Activated naive CD8-positive, alpha-beta T cell treated with anti-CD3 and anti-CD28 coated beads, Interleukin-2, amount 50 U/mL, for 24 hours (primary cell): ENCODE data around the gene C22orf39.
"Not testable (repeated sequence)": the region's sequence is repeated elsewhere in the genome, so short reads cannot be mapped to it uniquely, and the experiment has no call there.

ENCODE experiments used
- ATAC-seq: fragments of 150-1000 bp; cut with Tn5 transposase; one replicate; pipeline ENCODE4 v1.10.0; 2021
- DNase-seq: peaks from one replicate; pipeline ENCODE4 v3.0.0; 2021
- H3K27ac Mint-ChIP-seq: one replicate; pipeline ENCODE4 v1.8.0; 2021; ENCODE audit warnings: mild to moderate bottlenecking, mixed read lengths
- H3K27me3 Mint-ChIP-seq: one replicate; pipeline ENCODE4 v1.8.0; 2021; ENCODE audit warnings: mixed read lengths
- H3K36me3 Mint-ChIP-seq: one replicate; pipeline ENCODE4 v1.8.0; 2021; ENCODE audit warnings: low read depth, mixed read lengths
- H3K4me1 Mint-ChIP-seq: one replicate; pipeline ENCODE4 v1.8.0; 2021; ENCODE audit warnings: mixed read lengths
- H3K4me3 Mint-ChIP-seq: one replicate; pipeline ENCODE4 v1.8.0; 2021; ENCODE audit warnings: mild to moderate bottlenecking, moderate library complexity, mixed read lengths
- H3K9me3 Mint-ChIP-seq: one replicate; pipeline ENCODE4 v1.8.0; 2021; ENCODE audit warnings: mixed read lengths

Gene C22orf39

GRCh38 chr22:19450363-19451175 is 3.1 kb upstream of the C22orf39 start:
- Mint-ChIP-seq H3K36me3 (peaks cover 41% of the 10 kb centered on the region), H3K9me3 (no peaks in the 10 kb centered on the region), H3K4me3 (no peak overlapping the region), H3K27ac (peak overlapping the region; percentile 9), H3K4me1 (peaks cover 31% of the 10 kb centered on the region), H3K27me3 (no peaks in the 10 kb centered on the region)
- DNase-seq (no peak), ATAC-seq (no peak)

GRCh38 chr22:19449422-19449767 is 1.9 kb upstream of the C22orf39 start:
- Mint-ChIP-seq H3K36me3 (peaks cover 31% of the 10 kb centered on the region), H3K27me3 (no peaks in the 10 kb centered on the region), H3K4me3 (no peak overlapping the region), H3K27ac (peak overlapping the region; percentile 11), H3K9me3 (no peaks in the 10 kb centered on the region), H3K4me1 (peaks cover 36% of the 10 kb centered on the region)
- ATAC-seq (no peak), DNase-seq (no peak)

- no peaks in the 10 kb centered on the region for H3K27me3 Mint-ChIP-seq
- no peaks in the 10 kb centered on the region for H3K9me3 Mint-ChIP-seq
- DNase-seq = peak; percentile 46
- peak overlapping the region; percentile 57 for H3K27ac Mint-ChIP-seq
- H3K4me1 Mint-ChIP-seq = peaks cover 34% of the 10 kb centered on the region
- ATAC-seq = peak; percentile 57
- H3K36me3 Mint-ChIP-seq = peaks cover 26% of the 10 kb centered on the region
- H3K4me3 Mint-ChIP-seq = peak overlapping the region; percentile 84
Observed at GRCh38 chr22:19448739-19449421, 1.4 kb upstream of the C22orf39 start.

GRCh38 chr22:19448076-19448607 is 631 bp upstream of the C22orf39 start:
- H3K36me3 Mint-ChIP-seq = peaks cover 26% of the 10 kb centered on the region
- no peaks in the 10 kb centered on the region for H3K27me3 Mint-ChIP-seq
- peak overlapping the region; percentile 88 for H3K27ac Mint-ChIP-seq
- no peaks in the 10 kb centered on the region for H3K9me3 Mint-ChIP-seq
- ATAC-seq (peak; percentile 38), DNase-seq (peak; percentile 34)
- H3K4me3 Mint-ChIP-seq = peak overlapping the region; percentile 84
- peaks cover 36% of the 10 kb centered on the region for H3K4me1 Mint-ChIP-seq

- no peak for ATAC-seq
- Mint-ChIP-seq H3K27me3 (no peaks in the 10 kb centered on the region), H3K36me3 (peaks cover 29% of the 10 kb centered on the region), H3K4me3 (peak overlapping the region; percentile 84), H3K4me1 (peaks cover 40% of the 10 kb centered on the region), H3K27ac (peak overlapping the region; percentile 87), H3K9me3 (no peaks in the 10 kb centered on the region)
- DNase-seq = no peak
Observed at GRCh38 chr22:19446603-19447329, 745 bp downstream of the C22orf39 start.

- not testable (repeated sequence) for DNase-seq, ATAC-seq, H3K4me3 Mint-ChIP-seq, H3K27me3 Mint-ChIP-seq, H3K27ac Mint-ChIP-seq, H3K9me3 Mint-ChIP-seq
- H3K36me3 Mint-ChIP-seq = peaks cover 30% of the 10 kb centered on the region
- H3K4me1 Mint-ChIP-seq = peaks cover 43% of the 10 kb centered on the region
Observed at GRCh38 chr22:19445279-19445982, 2.1 kb downstream of the C22orf39 start.

GRCh38 chr22:19443544-19444211 is 3.8 kb downstream of the C22orf39 start:
- ATAC-seq (no peak), DNase-seq (no peak)
- Mint-ChIP-seq H3K4me3 (no peak overlapping the region), H3K36me3 (peaks cover 36% of the 10 kb centered on the region), H3K27me3 (no peaks in the 10 kb centered on the region), H3K4me1 (peaks cover 33% of the 10 kb centered on the region), H3K27ac (no peak overlapping the region), H3K9me3 (no peaks in the 10 kb centered on the region)

GRCh38 chr22:19442166-19442565 is 5.3 kb downstream of the C22orf39 start:
- DNase-seq (no peak), ATAC-seq (no peak)
- H3K4me3 Mint-ChIP-seq = no peak overlapping the region
- no peak overlapping the region for H3K27ac Mint-ChIP-seq
- H3K4me1 Mint-ChIP-seq = peaks cover 24% of the 10 kb centered on the region
- H3K36me3 Mint-ChIP-seq = peaks cover 38% of the 10 kb centered on the region
- no peaks in the 10 kb centered on the region for H3K9me3 Mint-ChIP-seq
- no peaks in the 10 kb centered on the region for H3K27me3 Mint-ChIP-seq

- H3K4me1 Mint-ChIP-seq = peaks cover 15% of the 10 kb centered on the region
- peaks cover 32% of the 10 kb centered on the region for H3K36me3 Mint-ChIP-seq
- DNase-seq = no peak
- no peak overlapping the region for H3K27ac Mint-ChIP-seq
- no peak overlapping the region for H3K4me3 Mint-ChIP-seq
- no peak for ATAC-seq
- H3K9me3 Mint-ChIP-seq = no peaks in the 10 kb centered on the region
- no peaks in the 10 kb centered on the region for H3K27me3 Mint-ChIP-seq
Observed at GRCh38 chr22:19440411-19441195, 6.9 kb downstream of the C22orf39 start.

- H3K9me3 Mint-ChIP-seq = no peaks in the 10 kb centered on the region
- H3K27me3 Mint-ChIP-seq = no peaks in the 10 kb centered on the region
- no peak overlapping the region for H3K27ac Mint-ChIP-seq
- ATAC-seq (no peak), DNase-seq (no peak)
- H3K36me3 Mint-ChIP-seq = peaks cover 33% of the 10 kb centered on the region
- H3K4me3 Mint-ChIP-seq = no peak overlapping the region
- peaks cover 26% of the 10 kb centered on the region for H3K4me1 Mint-ChIP-seq
Observed at GRCh38 chr22:19438298-19438697, 9.2 kb downstream of the C22orf39 start.

GRCh38 chr22:19436444-19437161 is 10.9 kb downstream of the C22orf39 start:
- DNase-seq, H3K27ac Mint-ChIP-seq, ATAC-seq, H3K4me3 Mint-ChIP-seq, H3K9me3 Mint-ChIP-seq, H3K27me3 Mint-ChIP-seq: not testable (repeated sequence)
- H3K36me3 Mint-ChIP-seq = peaks cover 26% of the 10 kb centered on the region
- peaks cover 29% of the 10 kb centered on the region for H3K4me1 Mint-ChIP-seq

GRCh38 chr22:19434829-19435580 is 12.5 kb downstream of the C22orf39 start:
- H3K36me3 Mint-ChIP-seq = peaks cover 23% of the 10 kb centered on the region
- peaks cover 33% of the 10 kb centered on the region for H3K4me1 Mint-ChIP-seq
- DNase-seq (no peak), ATAC-seq (no peak)
- H3K9me3 Mint-ChIP-seq = no peaks in the 10 kb centered on the region
- no peaks in the 10 kb centered on the region for H3K27me3 Mint-ChIP-seq
- H3K4me3 Mint-ChIP-seq = no peak overlapping the region
- H3K27ac Mint-ChIP-seq = no peak overlapping the region
